Endodermal cell (in vitro differentiated cells): ENCODE measurements around the gene MEOX2. TPM values are rescaled to one million over a fixed set of nuclear protein-coding genes. Genes with fewer than 3 reads are reported as not detected.

Experiments
- DNase-seq: peaks from one replicate; pipeline ENCODE4 v3.0.0-alpha.2; 2017
- H3K27ac ChIP-seq: 2 replicates; pipeline ENCODE4 v1.5.1; 2013; ENCODE audit warnings: mild to moderate bottlenecking, low read depth, low read length, moderate library complexity
- H3K27me3 ChIP-seq: 2 replicates; pipeline ENCODE4 v1.6.1; 2013; ENCODE audit warnings: mild to moderate bottlenecking, low read length, moderate library complexity; ENCODE audit not compliant: insufficient read depth, control insufficient read depth, poor library complexity, severe bottlenecking
- H3K36me3 ChIP-seq: 2 replicates; pipeline ENCODE4 v1.7.0; 2013; ENCODE audit warnings: mild to moderate bottlenecking, low read length, moderate library complexity; ENCODE audit not compliant: control insufficient read depth, insufficient read depth
- H3K4me1 ChIP-seq: one replicate; pipeline ENCODE4 v1.7.0; 2013; ENCODE audit warnings: low read length; ENCODE audit not compliant: control insufficient read depth, insufficient read depth
- H3K4me3 ChIP-seq: 2 replicates; pipeline ENCODE4 v1.5.1; 2013; ENCODE audit warnings: mild to moderate bottlenecking, low read length, moderate library complexity
- H3K9ac ChIP-seq: 2 replicates; pipeline ENCODE4 v1.6.1; 2013; ENCODE audit warnings: mild to moderate bottlenecking, low read length, moderate library complexity; ENCODE audit not compliant: poor library complexity, severe bottlenecking; ENCODE audit errors: extremely low read depth
- H3K9me3 ChIP-seq: 2 replicates; pipeline ENCODE4 v1.6.1; 2013; ENCODE audit warnings: mild to moderate bottlenecking, low read length, moderate library complexity; ENCODE audit not compliant: control insufficient read depth
- H3K27ac Mint-ChIP-seq: 2 replicates; pipeline ENCODE4 v1.8.0; 2020; ENCODE audit warnings: mixed read lengths
- H3K27me3 Mint-ChIP-seq: 2 replicates; pipeline ENCODE4 v1.8.0; 2021; ENCODE audit warnings: mild to moderate bottlenecking, mixed read lengths; ENCODE audit not compliant: insufficient read depth
- H3K36me3 Mint-ChIP-seq: 2 replicates; pipeline ENCODE4 v1.8.0; 2020; ENCODE audit warnings: low read depth, mixed read lengths
- H3K4me1 Mint-ChIP-seq: 2 replicates; pipeline ENCODE4 v1.8.0; 2020; ENCODE audit warnings: mixed read lengths
- H3K4me3 Mint-ChIP-seq: 2 replicates; pipeline ENCODE4 v1.8.0; 2020; ENCODE audit warnings: mild to moderate bottlenecking, moderate library complexity, mixed read lengths
- H3K9me3 Mint-ChIP-seq: 2 replicates; pipeline ENCODE4 v1.8.0; 2020; ENCODE audit warnings: mild to moderate bottlenecking, mixed read lengths
- WGBS, 2 experiments: methylation state at CpG; one replicate each; pipeline versions ENCODE4 v1.1.5 to v1.1.7; 2013; ENCODE audit warnings: missing lambda C conversion rate in 2 of 2, mixed read lengths in 1 of 2; ENCODE audit not compliant: insufficient coverage in 1 of 2, insufficient read length in 1 of 2; 5-methylcytosine and 5-hydroxymethylcytosine counted together
- total RNA-seq, 2 donors: library from RNA; stranded (reverse); fragmentation: NEBNext Ultra II Directional in 1 of 2; extraction: Animal tissue kit (Norgen Biotek cat#: 25700) in 1 of 2; gene quantifications; 2 replicates in 1 of 2; 3 replicates in 1 of 2; pipeline ENCODE4 v1.2.1, GENCODE V29; 2021
- TF ChIP-seq, protein P1 (sequence below): fragments of 200-600 bp; sonication (generic); conservative IDR thresholded peaks from 2 replicates; pipeline ENCODE4 v1.5.0; 2021; ENCODE audit warnings: antibody characterized with exemption, mild to moderate bottlenecking

The MEOX2 gene
- total RNA-seq, 2 donors from 2014 or later: not detected

DNA sequence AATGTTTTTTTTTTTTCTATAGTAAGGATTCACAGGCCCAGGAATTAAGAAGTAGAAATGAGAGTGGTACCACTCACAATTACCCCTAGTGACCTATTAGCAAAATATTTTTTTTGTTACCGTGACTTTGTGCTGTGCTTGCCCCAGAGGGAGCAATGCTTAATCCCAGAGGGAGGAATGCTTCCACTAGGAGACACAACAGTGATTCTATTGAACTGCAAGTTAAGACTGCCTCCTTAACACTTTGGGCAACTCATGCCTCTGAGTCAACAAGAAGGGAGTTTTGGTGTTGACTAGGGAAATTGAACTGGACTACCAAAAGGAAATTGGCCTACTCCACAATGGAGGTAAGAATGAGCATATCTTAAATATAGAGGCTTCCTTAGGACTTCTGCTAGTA is 17.2 kb upstream of the MEOX2 start:
- no peak overlapping the region for H3K4me3 Mint-ChIP-seq
- TF ChIP-seq, protein P1, sequence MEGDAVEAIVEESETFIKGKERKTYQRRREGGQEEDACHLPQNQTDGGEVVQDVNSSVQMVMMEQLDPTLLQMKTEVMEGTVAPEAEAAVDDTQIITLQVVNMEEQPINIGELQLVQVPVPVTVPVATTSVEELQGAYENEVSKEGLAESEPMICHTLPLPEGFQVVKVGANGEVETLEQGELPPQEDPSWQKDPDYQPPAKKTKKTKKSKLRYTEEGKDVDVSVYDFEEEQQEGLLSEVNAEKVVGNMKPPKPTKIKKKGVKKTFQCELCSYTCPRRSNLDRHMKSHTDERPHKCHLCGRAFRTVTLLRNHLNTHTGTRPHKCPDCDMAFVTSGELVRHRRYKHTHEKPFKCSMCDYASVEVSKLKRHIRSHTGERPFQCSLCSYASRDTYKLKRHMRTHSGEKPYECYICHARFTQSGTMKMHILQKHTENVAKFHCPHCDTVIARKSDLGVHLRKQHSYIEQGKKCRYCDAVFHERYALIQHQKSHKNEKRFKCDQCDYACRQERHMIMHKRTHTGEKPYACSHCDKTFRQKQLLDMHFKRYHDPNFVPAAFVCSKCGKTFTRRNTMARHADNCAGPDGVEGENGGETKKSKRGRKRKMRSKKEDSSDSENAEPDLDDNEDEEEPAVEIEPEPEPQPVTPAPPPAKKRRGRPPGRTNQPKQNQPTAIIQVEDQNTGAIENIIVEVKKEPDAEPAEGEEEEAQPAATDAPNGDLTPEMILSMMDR: no peak
- no peaks in the 10 kb centered on the region for H3K27me3 Mint-ChIP-seq
- H3K9me3 Mint-ChIP-seq: no peaks in the 10 kb centered on the region
- no peaks in the 10 kb centered on the region for H3K9me3 ChIP-seq
- no peak overlapping the region for H3K27ac ChIP-seq
- H3K36me3 Mint-ChIP-seq: no peaks in the 10 kb centered on the region
- H3K27me3 ChIP-seq: no peaks in the 10 kb centered on the region
- H3K4me3 ChIP-seq: no peak overlapping the region
- H3K9ac ChIP-seq: no peak overlapping the region
- no peak for DNase-seq
- no peaks in the 10 kb centered on the region for H3K4me1 ChIP-seq
- H3K36me3 ChIP-seq: no peaks in the 10 kb centered on the region
- no peaks in the 10 kb centered on the region for H3K4me1 Mint-ChIP-seq
- no peak overlapping the region for H3K27ac Mint-ChIP-seq
- 88% methylated on average over 1 of the region's 1 CpG; no CpG with 5 or more reads in 1 of the 2 experiments for WGBS, 2 experiments

DNA sequence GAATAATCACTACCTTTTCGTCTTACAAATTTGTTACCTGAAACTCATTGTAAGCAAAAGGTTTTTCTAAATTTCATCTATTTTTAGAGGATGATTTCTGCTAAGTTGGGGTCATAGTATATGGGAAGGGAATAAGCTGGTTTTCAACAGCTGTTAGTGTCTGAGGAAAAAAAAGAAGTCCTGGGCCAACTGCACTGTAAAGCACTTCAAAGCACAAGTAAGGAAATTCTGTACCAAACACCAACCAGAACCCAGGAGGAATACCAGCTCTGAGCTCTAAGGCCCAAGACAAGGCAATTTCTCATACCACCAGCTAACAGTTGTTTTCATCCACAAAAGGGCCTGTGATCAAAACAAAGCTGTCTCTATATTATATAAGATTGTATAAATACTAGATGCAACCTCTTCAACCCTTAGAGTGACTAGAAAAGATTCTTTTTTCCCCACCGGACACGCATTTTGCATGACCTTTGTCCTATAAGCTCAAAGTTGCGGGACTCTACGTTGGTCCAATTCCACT is 6.1 kb upstream of the MEOX2 start:
- H3K36me3 Mint-ChIP-seq: no peaks in the 10 kb centered on the region
- Histone ChIP-seq H3K4me3 (no peak overlapping the region), H3K4me1 (no peaks in the 10 kb centered on the region), H3K27me3 (peaks cover 24% of the 10 kb centered on the region), H3K9ac (no peak overlapping the region), H3K27ac (no peak overlapping the region), H3K9me3 (no peaks in the 10 kb centered on the region), H3K36me3 (no peaks in the 10 kb centered on the region)
- H3K4me1 Mint-ChIP-seq: peaks cover 10% of the 10 kb centered on the region
- no peak overlapping the region for H3K27ac Mint-ChIP-seq
- no peak for DNase-seq
- TF ChIP-seq, protein P1: no peak
- H3K27me3 Mint-ChIP-seq: peaks cover 19% of the 10 kb centered on the region
- H3K9me3 Mint-ChIP-seq: no peaks in the 10 kb centered on the region
- no peak overlapping the region for H3K4me3 Mint-ChIP-seq
- 95% methylated on average over 5 of the region's 5 CpGs; no CpG with 5 or more reads in 1 of the 2 experiments for WGBS, 2 experiments

DNA sequence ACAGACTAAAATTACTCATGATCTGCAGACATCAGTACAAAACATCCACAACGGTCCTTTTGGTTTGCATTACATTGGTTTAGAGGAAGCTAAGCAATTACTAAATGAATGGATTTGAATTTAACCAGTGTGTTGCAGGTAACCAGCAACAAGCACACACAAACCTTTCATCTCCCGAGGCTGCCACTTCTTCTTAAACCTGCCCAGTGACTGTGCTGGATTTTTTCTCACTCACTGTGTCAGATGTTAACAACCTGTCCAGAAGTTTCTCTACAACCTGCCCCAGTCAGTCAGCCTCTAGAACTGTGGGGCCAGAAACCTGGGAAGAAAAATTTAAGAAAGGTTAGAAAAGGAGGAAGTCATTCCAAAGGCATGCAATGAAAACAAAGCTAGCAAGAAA is 2.4 kb upstream of the MEOX2 start:
- H3K27ac ChIP-seq: no peak overlapping the region
- Mint-ChIP-seq H3K36me3 (no peaks in the 10 kb centered on the region), H3K4me3 (no peak overlapping the region), H3K27me3 (peaks cover 56% of the 10 kb centered on the region), H3K27ac (no peak overlapping the region), H3K4me1 (peaks cover 28% of the 10 kb centered on the region), H3K9me3 (no peaks in the 10 kb centered on the region)
- H3K9ac ChIP-seq: no peak overlapping the region
- no peak overlapping the region for H3K4me3 ChIP-seq
- peaks cover 60% of the 10 kb centered on the region for H3K27me3 ChIP-seq
- no peak for DNase-seq
- no peaks in the 10 kb centered on the region for H3K4me1 ChIP-seq
- H3K36me3 ChIP-seq: no peaks in the 10 kb centered on the region
- TF ChIP-seq, protein P1: no peak
- 13 to 26% methylated on average over 1 to 2 of the region's 2 CpGs for WGBS, 2 experiments
- H3K9me3 ChIP-seq: no peaks in the 10 kb centered on the region
